ENCODE measurements around the gene RS1. TPM values are rescaled to one million over a fixed set of nuclear protein-coding genes. Genes with fewer than 3 reads are reported as not detected.

The RS1 gene
- total RNA-seq, result not detected in 2 replicates

DNA sequence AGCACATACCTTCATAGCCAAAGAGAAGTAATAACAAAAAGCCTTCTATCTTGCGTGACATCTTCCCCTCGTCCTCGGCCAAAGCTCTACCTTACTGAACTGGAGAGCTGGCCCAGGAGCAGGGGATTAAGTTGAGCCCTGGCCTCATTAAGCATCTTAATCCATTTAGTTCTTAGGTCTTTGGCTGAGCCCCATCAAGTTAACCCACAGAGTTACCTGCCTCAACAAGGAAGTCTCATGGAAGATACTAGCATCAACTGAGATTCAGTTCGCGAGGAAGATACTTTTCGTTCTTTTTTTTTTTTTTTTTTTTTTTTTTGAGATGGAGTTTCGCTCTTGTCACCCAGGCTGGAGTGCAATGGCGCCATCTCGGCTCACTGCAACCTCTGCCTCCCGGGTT lies at the start of gene RS1:
Gene RS1 (minus strand): TSS at position 101 of the 400 bp plus-strand sequence. CDS start 40 bp downstream, at position 61.

DNA sequence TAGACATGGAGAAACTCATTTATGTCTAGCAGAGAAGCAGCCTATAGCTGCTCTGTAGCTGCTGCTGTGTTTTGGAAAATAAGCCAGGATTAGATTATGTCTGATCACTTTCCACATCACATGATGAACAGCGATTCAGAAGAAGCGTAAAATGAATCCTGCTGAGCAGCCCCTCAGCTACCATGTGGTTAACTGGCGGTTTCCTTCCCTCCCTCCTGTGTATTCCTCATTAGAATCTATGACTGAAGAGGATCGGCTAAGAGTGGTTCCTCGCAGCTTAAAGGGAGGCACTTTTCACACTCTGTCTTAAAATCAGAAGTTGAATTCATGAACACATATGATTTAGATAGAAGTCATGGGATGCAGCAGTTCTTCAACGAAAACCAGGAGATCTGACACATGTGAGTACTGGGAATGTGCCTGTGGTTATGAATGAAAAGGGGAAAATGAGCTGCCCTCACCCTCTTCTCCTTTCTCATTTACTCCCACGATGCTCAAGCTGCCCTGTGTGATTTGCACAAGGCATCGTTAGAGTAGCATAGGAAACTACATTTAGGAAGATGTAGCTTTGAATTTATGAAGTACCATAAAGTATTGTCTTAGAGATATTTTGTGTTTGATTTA lies 35.6 kb upstream of the RS1 start, which contains the start of gene PPEF1:
Gene PPEF1 (plus strand): TSS at position 220 of the 624 bp plus-strand sequence. CDS start 136 bp downstream, at position 356.

Other genes with a start within 250 kb of the RS1 start
- 2.5 and 2.7 TPM in 2 replicates for gene CDKL5, start 246.5 kb downstream of the RS1 start, total RNA-seq
- gene PPEF1, start 35.5 kb upstream of the RS1 start, total RNA-seq, result not detected in 2 replicates

Measured in cardiac ventricle fibroblast (primary cell).